ENCODE results near the gene HPCAL1.

The HPCAL1 gene

DNA sequence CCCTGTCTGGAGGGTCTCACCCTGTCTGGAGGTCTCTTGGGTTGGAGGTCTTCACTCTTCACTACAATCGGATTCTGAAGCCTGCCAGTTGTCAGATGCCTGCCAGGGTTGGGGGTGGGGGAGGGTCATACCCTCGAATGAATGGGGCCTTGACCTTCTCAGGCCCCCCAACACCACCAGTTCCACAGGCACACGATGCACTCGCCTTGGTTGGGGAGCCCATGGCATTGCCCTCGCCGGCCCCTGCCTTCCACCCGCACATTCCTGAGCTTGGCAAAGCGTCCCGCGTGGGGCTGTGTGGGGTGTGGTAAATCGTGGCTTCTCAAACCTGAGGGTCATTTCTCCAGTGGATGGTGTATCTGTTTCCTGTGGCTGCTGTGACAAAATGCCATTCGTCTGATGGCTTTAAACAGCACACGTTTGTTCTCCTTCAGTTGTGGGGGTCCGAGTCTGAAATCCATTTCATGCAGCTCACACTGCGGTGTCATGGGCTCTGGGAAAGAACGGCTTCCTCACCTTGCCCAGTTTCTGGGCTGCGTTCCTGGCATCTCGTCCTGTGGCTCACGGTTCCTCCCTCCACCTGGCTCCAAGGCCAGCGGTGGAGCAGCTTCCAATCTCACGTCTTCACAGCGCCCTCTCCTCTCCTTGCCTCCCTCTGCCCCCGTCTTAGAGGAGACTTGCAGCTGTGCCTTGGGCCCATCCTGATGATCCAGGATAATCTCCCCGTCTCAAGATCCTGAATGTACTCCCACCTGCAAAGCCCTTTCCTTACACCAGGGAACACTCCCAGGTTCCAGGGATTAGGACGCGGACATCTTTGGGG lies 38.0 kb upstream of the HPCAL1 start:
- no peak for TF ChIP-seq JUND (IDR thresholded peaks at IDR 0.05; ENCODE audit: low read depth)
- in situ Hi-C loops (cut with HindIII; ENCODE audit: low pct_unique_long_range_greater_than_20kb, low sequenced_read_pairs), result no loop called here
- no peak for DNase-seq (ENCODE audit: low read depth in 1 of 2, low spot score in 1 of 2)

DNA sequence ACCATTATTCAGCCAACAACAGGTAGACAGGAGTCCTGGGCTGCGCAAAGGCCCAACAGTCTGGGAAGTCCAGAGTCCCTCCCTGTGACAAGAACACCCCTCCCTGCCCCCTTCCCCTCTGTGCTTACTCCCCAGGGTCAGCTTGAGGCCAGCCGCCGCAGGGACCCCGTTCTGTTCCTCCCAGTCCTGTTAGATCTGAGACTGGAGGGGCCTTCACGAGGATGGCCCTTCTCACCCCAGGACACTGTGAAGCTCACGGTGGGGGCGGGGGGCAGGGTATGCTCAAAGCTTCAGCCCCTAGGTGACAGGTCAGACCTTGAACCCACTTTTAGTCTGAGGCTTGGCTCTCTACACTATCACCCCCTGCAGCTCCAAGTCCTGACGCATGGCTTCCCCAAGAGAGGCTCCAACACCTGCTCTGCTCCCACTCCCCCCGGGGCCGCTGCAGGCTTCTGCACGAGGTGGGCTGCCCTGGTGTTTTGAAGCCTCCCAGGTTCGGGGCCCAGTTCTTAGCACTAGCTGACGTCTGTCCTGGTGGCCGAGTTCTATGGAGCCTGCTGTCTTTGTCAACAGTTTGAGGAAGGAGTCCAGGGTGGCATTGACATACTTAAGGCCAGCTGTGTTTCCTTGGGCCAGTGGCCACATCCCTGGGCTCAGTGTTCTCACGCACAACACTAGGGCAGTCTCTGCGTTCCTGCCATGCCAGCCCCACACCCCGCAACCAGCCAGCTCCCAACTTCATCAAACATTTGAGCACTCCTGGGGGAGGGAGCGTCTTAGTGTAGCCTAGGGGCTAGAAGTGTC lies 37.2 kb upstream of the HPCAL1 start:
- in situ Hi-C loops (cut with HindIII; ENCODE audit: low pct_unique_long_range_greater_than_20kb, low sequenced_read_pairs), result no loop called here
- DNase-seq (ENCODE audit: low read depth in 1 of 2, low spot score in 1 of 2), result peak in 1 of 2 experiments; percentile 47
- no peak for TF ChIP-seq JUND (IDR thresholded peaks at IDR 0.05; ENCODE audit: low read depth)

DNA sequence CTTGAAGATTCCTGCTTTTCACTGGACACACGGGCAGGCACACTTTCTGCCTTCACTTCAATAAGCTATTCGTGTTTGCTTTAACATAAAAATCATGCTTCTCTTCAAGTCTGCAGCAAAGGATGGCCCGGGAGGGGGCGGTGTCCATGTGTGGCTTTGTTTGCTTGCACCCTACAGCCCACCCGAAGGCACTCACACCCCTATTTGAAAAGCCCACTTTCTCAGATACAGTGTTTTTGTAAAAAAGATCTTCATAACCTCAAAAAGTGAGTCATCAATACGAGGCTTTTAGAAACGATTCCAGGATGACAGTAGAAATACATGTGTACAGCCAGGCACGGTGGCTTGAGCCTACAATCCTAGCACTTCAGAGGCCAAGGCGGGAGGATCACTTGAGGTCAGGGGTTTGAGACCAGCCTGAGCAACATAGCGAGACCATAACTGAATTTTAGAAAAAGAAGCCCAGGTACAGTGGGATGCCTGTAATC lies 36.5 kb upstream of the HPCAL1 start:
- in situ Hi-C loops (cut with HindIII; ENCODE audit: low pct_unique_long_range_greater_than_20kb, low sequenced_read_pairs), result no loop called here
- TF ChIP-seq JUND (IDR thresholded peaks at IDR 0.05; ENCODE audit: low read depth), result no peak
- no peak for DNase-seq (ENCODE audit: low read depth in 1 of 2, low spot score in 1 of 2)

DNA sequence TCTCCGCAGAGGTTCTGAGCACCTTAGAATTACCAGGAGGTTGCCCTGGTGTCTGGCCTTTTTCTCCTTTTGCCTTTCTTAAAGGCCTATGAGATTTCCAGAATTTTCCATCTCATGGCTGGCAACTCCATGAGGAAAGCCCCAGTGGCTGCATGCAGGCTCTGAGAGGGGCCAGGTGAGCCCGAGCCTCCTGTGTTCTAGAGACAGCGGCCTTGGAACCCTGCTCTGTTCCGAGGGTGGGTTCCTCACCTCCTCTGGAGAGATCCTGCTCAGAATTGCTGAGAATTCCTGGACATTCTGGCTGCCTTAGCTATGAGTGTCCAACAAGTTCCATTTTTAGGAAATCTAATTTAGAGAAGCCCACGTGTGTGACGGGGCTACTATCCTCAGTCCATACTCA lies 35.7 kb upstream of the HPCAL1 start:
- no peak for DNase-seq (ENCODE audit: low read depth in 1 of 2, low spot score in 1 of 2)
- in situ Hi-C loops (cut with HindIII; ENCODE audit: low pct_unique_long_range_greater_than_20kb, low sequenced_read_pairs), result no loop called here
- TF ChIP-seq JUND (IDR thresholded peaks at IDR 0.05; ENCODE audit: low read depth), result no peak

DNA sequence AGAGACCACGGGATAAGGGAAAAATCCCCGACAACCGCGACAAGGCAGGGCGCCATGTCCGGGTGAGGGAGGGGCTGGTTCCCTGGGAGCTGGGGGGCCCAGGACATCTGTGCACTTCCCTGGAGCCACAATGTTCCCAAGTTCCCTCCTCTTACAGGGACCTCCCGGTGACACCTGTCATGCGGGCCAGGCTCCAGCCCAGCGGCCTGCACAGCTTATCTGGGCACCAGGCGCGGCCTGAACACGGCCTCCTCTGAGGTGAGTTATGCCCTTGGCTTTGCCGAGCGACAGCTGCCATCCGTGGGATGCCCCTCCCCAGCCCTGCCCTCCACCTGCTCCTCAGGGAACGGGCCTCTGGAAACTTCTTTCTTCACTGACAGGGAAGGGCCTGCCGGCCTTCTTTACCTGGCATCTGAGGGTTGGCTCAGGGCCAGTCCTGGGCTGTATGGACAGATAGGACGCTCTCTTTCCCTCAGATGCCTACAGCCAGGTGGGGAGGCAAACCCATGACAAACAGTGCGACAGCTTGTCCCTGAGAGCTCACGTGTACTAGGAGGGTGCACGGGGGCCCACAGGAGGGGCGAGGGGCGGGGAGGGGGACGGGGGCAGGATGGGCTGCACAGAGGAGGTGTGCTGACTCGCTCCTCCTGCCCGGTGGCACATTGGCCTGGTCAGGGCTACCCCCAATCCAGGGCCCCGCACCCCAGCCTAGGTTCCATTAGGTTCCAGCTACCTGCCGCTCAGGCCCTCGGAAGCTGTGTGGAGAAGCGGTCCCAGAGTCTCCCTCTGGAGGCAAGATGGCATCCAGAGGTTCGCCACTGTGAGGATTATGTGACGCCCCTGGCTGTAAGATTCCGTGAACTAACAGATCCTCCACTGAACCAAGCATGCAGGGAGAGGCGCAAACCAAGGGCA lies 34.9 kb upstream of the HPCAL1 start:
- in situ Hi-C loops (cut with HindIII; ENCODE audit: low pct_unique_long_range_greater_than_20kb, low sequenced_read_pairs), result no loop called here
- DNase-seq (ENCODE audit: low read depth in 1 of 2, low spot score in 1 of 2), result peak in 1 of 2 experiments; percentile 17
- TF ChIP-seq JUND (IDR thresholded peaks at IDR 0.05; ENCODE audit: low read depth), result no peak

DNA sequence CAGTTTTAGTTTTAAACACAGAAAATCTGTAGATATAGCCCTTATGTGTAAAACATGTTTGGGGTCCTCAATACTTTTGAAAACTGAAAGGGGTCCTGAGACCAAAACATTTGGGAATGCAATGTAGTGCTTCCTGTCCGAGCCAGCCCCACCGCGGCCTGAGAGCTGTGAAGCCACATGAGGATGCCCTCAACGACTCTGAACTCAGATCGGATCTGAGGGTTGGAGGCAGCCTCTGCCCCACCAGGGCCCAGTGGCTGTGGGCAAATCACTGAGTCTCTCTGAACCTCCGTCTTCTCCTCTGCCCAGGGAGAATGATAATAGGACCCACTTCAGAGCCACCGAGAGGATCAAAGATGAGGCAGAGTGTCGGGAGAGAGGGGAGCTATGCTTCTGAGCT lies 33.4 kb upstream of the HPCAL1 start:
- TF ChIP-seq JUND (IDR thresholded peaks at IDR 0.05; ENCODE audit: low read depth), result no peak
- in situ Hi-C loops (cut with HindIII; ENCODE audit: low pct_unique_long_range_greater_than_20kb, low sequenced_read_pairs), result no loop called here
- no peak for DNase-seq (ENCODE audit: low read depth in 1 of 2, low spot score in 1 of 2)

DNA sequence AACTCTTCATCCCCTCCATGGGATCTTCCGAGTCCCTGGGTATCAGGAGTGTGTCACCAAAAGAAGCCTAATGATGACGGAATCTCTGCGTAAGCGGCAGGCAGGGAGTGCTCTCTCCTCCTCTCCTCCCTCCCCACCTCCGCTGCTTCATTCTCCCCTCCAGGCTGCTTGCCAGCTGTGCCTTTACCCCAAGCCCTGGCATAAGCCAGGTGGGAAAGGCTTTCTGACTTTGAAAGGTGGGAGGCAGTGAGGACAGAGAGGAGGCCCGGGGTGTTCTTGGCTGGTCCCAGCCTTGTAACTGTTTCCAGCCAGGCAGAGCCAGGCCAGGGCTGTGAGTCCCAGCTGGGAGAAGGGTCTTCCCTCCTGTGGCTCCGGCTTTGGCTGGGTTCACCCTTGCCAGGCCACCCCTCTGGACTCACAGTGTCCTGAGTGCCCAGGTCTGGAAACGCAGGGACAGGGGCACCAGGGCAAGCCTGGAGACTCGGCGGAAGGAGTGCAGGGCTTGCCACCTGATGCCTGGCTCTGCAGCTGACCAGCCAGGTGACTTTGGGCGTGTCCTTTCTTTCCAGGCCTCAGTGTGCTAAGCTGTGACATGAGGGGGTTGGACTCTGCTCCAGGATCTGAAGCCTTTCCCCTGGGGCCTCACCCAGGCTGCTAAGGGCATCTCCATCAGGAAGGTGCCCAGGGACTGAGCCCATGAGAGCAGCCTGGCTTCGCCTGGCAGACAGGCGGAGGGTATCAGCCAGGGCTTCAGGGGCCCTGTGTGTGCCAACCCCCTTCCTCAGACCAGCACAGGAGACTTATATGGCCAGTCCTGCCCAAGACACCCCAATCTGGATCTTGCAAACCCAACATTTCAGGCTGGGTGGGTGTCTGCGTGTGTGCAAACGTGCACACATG lies 32.7 kb upstream of the HPCAL1 start:
- in situ Hi-C loops (cut with HindIII; ENCODE audit: low pct_unique_long_range_greater_than_20kb, low sequenced_read_pairs), result no loop called here
- peak in 1 of 2 experiments; percentile 18 for DNase-seq (ENCODE audit: low read depth in 1 of 2, low spot score in 1 of 2)
- TF ChIP-seq JUND (IDR thresholded peaks at IDR 0.05; ENCODE audit: low read depth), result no peak

DNA sequence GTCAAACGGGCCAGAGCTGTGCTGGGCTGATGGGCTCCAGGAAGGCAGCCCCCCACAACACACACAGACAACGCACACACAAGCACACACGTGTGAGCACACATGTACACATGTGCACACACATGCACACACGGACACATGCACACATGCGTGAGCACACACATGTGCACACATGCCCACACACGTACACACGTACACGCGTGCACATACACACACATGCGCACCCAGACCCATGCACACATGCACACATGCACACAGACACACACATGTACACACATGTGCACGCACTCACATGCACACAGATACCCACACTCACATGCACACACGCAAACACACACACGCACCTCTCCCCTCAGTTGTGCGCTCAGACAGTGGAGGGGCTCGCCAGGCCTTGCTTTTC lies 31.2 kb upstream of the HPCAL1 start:
- in situ Hi-C loops (cut with HindIII; ENCODE audit: low pct_unique_long_range_greater_than_20kb, low sequenced_read_pairs), result no loop called here
- no peak for DNase-seq (ENCODE audit: low read depth in 1 of 2, low spot score in 1 of 2)
- TF ChIP-seq JUND (IDR thresholded peaks at IDR 0.05; ENCODE audit: low read depth), result no peak

DNA sequence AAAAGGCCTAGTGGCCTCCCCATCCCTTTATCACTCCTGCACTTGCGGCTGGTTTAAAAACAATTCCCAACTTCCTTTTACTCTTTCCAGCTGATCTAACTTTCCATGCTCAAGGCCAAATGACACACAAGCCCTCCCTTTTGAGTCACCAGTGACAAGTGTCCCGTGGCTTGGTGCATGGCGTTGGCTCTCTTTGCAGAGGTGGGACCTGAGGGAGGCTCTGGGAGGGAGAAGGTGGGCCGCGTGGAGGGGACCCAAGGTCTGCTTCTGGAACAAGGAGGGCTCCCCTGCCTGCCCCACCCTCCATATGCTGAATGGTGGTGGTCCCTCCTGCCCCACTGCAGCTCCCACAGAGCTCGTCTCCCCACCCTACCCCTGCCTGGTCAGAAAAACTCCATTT lies 30.8 kb upstream of the HPCAL1 start:
- no peak for TF ChIP-seq JUND (IDR thresholded peaks at IDR 0.05; ENCODE audit: low read depth)
- DNase-seq (ENCODE audit: low read depth in 1 of 2, low spot score in 1 of 2), result no peak
- in situ Hi-C loops (cut with HindIII; ENCODE audit: low pct_unique_long_range_greater_than_20kb, low sequenced_read_pairs), result no loop called here

DNA sequence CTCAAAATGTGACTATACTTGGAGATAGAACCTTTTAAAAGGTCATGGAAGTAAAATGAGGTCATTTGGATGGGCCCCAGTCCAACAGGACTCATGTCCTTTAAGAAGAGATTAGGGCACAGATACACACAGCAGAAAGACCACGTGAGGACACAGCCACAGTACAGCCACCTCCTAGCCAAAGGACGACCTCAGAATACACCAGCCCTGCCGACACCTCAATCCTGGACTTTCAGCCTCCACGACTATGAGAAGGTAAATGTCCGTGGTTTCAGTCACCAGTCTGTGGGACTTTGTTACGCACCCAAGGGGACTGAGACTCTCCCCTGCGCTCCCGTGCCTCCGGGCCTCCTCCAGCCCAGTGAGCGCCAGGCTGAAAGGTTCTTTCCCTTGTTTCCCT lies 30.2 kb upstream of the HPCAL1 start:
- DNase-seq (ENCODE audit: low read depth in 1 of 2, low spot score in 1 of 2), result no peak
- no peak for TF ChIP-seq JUND (IDR thresholded peaks at IDR 0.05; ENCODE audit: low read depth)
- in situ Hi-C loops (cut with HindIII; ENCODE audit: low pct_unique_long_range_greater_than_20kb, low sequenced_read_pairs), result no loop called here
